ENCODE measurements around the gene CLASP1. TPM values are rescaled to one million over a fixed set of nuclear protein-coding genes. Genes with fewer than 3 reads are reported as not detected.
"Not testable (repeated sequence)": the region's sequence is repeated elsewhere in the genome, so short reads cannot be mapped to it uniquely, and the experiment has no call there.

CLASP1 gene
- total and polyA plus RNA-seq, 2 experiments from 2014 or later = 20.1 to 45.9 TPM

- no peak for DNase-seq (ENCODE audit: low spot score)
- H3K27ac ChIP-seq = no peak overlapping the region
- TF ChIP-seq EZH2 (IDR thresholded peaks at IDR 0.05; ENCODE audit: borderline replicate concordance) (no peak), CTCF (IDR thresholded peaks at IDR 0.05; ENCODE audit: poor library complexity) (no peak), EZH2phosphoT487 (IDR thresholded peaks at IDR 0.05; ENCODE audit: low read depth, severe bottlenecking, unreplicated experiment) (no peak)
- no peaks in the 10 kb centered on the region for H3K79me2 ChIP-seq
- H3K27me3 ChIP-seq = no peaks in the 10 kb centered on the region
- H3K36me3 ChIP-seq (replicated peaks; ENCODE audit: insufficient read depth, low read depth) = no peaks in the 10 kb centered on the region
- no peaks in the 10 kb centered on the region for H3K9me2 ChIP-seq (replicated peaks; ENCODE audit: insufficient read depth)
- H3K9me3 ChIP-seq (ENCODE audit: low read depth) = no peaks in the 10 kb centered on the region
- no peaks in the 10 kb centered on the region for H3K4me1 ChIP-seq (ENCODE audit: insufficient read depth)
- H3K4me3 ChIP-seq = no peak overlapping the region
- 92% methylated on average over 2 of the region's 2 CpGs for WGBS (ENCODE audit: low lambda C conversion rate, missing lambda C conversion rate)
- no peak overlapping the region for H3K4me2 ChIP-seq
- no peak overlapping the region for H2AFZ ChIP-seq
- no peaks in the 10 kb centered on the region for H4K20me1 ChIP-seq (ENCODE audit: insufficient read depth, poor library complexity, severe bottlenecking)
Measured at GRCh38 chr2:121303531-121304263, 345.6 kb downstream of the CLASP1 start.

- DNase-seq (ENCODE audit: low spot score); H3K9me3 ChIP-seq (ENCODE audit: low read depth); H4K20me1 ChIP-seq (ENCODE audit: insufficient read depth, poor library complexity, severe bottlenecking); H3K9me2 ChIP-seq (replicated peaks; ENCODE audit: insufficient read depth); H3K27me3 ChIP-seq; H3K79me2 ChIP-seq; H3K36me3 ChIP-seq (replicated peaks; ENCODE audit: insufficient read depth, low read depth); H3K4me3 ChIP-seq; H3K27ac ChIP-seq; H3K4me1 ChIP-seq (ENCODE audit: insufficient read depth); H3K4me2 ChIP-seq; H2AFZ ChIP-seq: not testable (repeated sequence)
Measured at GRCh38 chr2:121301190-121301589, 348.1 kb downstream of the CLASP1 start.

- Histone ChIP-seq H2AFZ (no peak overlapping the region), H3K9me2 (replicated peaks; ENCODE audit: insufficient read depth) (no peaks in the 10 kb centered on the region), H3K9me3 (ENCODE audit: low read depth) (no peaks in the 10 kb centered on the region), H3K36me3 (replicated peaks; ENCODE audit: insufficient read depth, low read depth) (no peaks in the 10 kb centered on the region), H3K27me3 (no peaks in the 10 kb centered on the region), H3K27ac (no peak overlapping the region), H3K4me1 (ENCODE audit: insufficient read depth) (no peaks in the 10 kb centered on the region), H3K79me2 (no peaks in the 10 kb centered on the region), H3K4me2 (no peak overlapping the region), H4K20me1 (ENCODE audit: insufficient read depth, poor library complexity, severe bottlenecking) (no peaks in the 10 kb centered on the region), H3K4me3 (no peak overlapping the region)
- DNase-seq (ENCODE audit: low spot score) = no peak
- WGBS (ENCODE audit: low lambda C conversion rate, missing lambda C conversion rate) = 94% methylated on average over 12 of the region's 12 CpGs
- TF ChIP-seq EZH2 (IDR thresholded peaks at IDR 0.05; ENCODE audit: borderline replicate concordance) = no peak
- no peak for TF ChIP-seq EZH2phosphoT487 (IDR thresholded peaks at IDR 0.05; ENCODE audit: low read depth, severe bottlenecking, unreplicated experiment)
- TF ChIP-seq CTCF (IDR thresholded peaks at IDR 0.05; ENCODE audit: poor library complexity) = no peak
Measured at GRCh38 chr2:121298476-121298875, 350.8 kb downstream of the CLASP1 start.

- H3K9me3 ChIP-seq (ENCODE audit: low read depth); H3K4me2 ChIP-seq; H3K9me2 ChIP-seq (replicated peaks; ENCODE audit: insufficient read depth); H3K4me3 ChIP-seq; H3K36me3 ChIP-seq (replicated peaks; ENCODE audit: insufficient read depth, low read depth); H3K4me1 ChIP-seq (ENCODE audit: insufficient read depth); H4K20me1 ChIP-seq (ENCODE audit: insufficient read depth, poor library complexity, severe bottlenecking); H3K27ac ChIP-seq; H3K79me2 ChIP-seq; H3K27me3 ChIP-seq; DNase-seq (ENCODE audit: low spot score); H2AFZ ChIP-seq: not testable (repeated sequence)
- WGBS (ENCODE audit: low lambda C conversion rate, missing lambda C conversion rate) = 86% methylated on average over 5 of the region's 5 CpGs
Measured at GRCh38 chr2:121297866-121298265, 351.4 kb downstream of the CLASP1 start.

Data from hepatocyte (in vitro differentiated cells).